KG1 (cell line): ENCODE measurements around the gene LSP1.

Experiments used
- DNase-seq: peaks from one replicate; lab custom pipeline; 2025; lab: John Stamatoyannopoulos, UW

LSP1 gene

GRCh38 chr11:1825039-1825740, 27.7 kb upstream of the LSP1 start:
- no peak for DNase-seq

GRCh38 chr11:1825785-1826451, 27.0 kb upstream of the LSP1 start:
- DNase-seq = no peak

GRCh38 chr11:1826552-1827094, 26.3 kb upstream of the LSP1 start:
- no peak for DNase-seq

- no peak for DNase-seq
Measured at GRCh38 chr11:1827095-1827813, 25.6 kb upstream of the LSP1 start.

DNA sequence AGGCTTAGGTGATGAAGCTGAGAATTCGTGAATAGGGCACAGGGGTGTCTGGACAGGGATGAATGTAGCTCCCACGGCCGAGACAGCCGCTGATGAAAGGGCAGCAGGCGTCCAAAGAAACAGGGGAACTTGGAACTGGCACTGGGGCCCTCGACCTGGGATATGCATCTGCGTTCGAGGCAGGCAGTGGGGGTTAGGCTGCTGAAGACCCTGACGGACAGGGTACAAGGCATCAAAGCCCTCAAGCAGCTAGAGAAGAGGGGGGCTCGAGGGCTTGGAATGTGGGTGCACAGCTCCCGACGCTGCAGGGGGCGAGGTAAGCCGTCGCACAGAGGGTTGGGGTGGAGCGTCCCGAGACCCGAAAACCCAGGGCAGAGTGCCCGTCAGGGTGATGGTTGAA, 25.0 kb upstream of the LSP1 start:
- no peak for DNase-seq

DNA sequence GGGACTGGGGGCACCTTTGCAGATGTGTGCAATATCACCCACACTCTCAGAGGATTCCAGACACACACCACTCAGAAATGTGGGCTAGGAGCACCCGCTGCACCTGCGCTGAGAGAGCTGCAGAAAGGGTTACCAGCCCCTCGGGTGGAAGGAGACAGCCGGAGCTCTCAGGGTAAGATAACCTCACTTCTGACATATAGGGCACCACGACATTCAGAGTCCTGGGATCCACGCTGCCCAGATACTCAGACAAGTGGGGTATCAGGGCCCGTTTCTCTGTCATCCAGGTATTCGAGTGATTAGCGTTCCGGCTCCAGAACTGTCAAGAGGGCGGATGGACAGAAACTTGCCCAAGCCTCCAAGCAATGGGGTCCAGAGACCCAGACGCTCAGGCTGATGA, 24.3 kb upstream of the LSP1 start:
- DNase-seq = no peak

GRCh38 chr11:1829039-1829820, 23.7 kb upstream of the LSP1 start:
- DNase-seq = no peak

DNA sequence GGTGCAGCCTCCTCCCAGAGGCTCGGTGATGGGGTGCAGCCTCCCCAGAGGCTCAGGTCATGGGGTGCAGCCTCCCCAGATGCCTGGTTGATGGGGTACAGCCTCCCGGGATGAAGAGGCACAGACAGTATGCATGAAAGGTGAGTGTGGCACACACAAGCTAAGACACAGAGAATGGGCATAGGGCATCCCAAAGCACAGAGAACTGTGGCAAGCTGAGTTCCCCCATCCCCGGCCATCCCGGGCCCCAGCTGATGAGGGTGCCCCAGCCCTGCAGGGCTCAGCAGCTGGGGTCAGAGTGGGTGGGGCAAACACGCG, 22.9 kb upstream of the LSP1 start:
- no peak for DNase-seq

DNA sequence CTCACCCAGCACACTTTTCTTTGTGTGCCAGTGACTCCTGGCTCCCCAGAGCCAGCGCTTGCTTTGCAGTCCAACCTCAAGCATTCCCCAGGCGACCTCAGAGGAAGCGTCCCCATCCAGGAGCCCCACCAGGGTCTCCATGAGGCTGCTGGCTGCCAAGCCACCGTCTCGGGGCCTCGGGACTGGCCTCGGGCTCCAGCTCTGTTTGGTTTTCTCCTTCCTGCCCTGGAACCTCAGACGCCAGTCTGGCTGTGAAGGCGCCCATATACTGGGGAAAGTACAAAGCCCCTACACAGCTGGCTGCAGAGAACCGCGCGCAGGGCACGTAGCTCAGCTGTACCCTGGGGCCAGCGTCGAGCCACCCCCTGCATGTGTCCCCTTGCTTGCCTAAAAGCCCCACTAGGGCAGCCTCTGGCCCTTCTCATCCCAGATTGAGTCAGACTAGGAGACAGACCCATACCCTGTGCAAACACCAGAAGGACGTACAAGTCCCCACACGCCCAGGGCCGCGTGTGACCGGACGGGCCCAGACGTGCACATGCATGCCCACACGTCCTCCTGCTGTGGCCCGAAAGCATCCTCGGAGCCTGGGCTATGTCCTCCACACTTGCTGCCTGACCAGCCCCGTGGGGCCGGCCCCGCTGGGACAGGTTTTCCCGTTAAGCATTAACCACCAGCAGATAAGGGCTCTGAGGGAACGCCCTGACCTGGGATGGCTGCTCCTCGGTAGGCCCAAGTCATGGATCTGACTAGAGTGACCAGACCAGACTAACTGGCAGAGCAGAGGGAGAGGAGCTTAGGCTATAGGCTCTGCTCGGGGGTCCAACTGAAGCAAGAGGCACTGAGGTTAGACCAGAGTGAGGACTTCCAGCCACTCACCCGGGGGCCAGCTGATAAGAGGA, 22.3 kb upstream of the LSP1 start:
- no peak for DNase-seq

DNA sequence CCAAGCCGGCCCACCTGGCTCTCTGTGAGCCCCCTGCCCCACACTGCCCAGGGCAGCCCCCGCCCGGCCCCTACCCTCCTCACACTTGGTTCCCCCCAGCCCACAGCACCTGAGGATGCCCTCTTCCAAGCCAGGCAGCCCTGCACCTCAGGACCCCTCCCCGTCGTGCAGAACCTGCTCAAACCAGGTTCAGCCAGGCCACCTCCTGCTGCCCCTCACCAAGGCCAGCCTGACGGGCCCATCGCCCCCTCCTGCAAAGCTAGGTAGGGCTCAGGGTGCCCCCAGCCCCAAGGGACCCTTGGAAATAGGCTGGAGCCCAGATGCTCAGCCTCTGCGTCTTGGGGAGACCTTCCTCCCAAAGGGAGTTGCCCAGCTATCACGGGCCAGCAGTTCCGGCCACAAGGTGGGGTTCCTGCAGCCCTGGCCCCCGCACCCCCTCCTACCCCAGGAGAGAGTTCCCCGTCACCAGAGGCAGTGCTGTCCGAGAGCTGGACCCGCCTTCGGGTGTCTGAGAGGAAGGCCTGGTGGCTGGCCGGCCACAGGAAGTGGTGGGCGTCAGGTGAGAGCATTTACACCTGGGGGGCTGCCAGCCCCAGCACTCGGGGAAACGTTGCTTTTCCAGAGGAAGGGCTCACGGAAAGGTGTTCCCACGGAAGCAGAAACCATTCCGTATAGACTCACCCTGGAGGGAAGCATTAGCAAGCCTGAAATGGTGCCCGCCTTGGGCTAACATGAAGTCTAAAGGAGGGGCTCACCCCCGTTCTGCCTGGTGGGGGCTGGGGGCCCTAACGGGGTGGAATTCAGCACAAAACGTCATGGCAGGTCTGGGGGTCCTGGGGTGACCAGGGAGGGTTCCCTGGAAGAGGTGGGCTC, 21.3 kb upstream of the LSP1 start:
- no peak for DNase-seq

- DNase-seq = peak; percentile 26
Measured at GRCh38 chr11:1832211-1832919, 20.5 kb upstream of the LSP1 start.

DNA sequence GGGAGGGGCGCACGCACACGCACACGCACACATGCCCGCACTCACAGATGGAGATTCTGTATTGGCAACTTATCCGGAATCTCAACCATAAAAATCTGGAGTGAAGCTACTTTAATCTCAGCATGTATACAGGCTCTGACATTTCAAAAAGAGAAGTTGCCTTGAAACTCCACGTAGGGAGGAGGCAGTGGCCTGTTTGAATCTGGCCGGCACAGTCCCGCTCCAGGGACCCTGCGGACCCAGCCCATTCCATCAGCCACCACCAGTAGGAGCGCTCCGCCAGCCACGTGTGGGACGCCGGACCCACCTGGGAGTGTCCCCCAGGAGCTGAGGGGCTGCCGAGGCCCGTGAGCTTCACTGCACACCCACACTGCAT, 20.0 kb upstream of the LSP1 start:
- no peak for DNase-seq

GRCh38 chr11:1834062-1834610, 18.7 kb upstream of the LSP1 start:
- DNase-seq = no peak

DNA sequence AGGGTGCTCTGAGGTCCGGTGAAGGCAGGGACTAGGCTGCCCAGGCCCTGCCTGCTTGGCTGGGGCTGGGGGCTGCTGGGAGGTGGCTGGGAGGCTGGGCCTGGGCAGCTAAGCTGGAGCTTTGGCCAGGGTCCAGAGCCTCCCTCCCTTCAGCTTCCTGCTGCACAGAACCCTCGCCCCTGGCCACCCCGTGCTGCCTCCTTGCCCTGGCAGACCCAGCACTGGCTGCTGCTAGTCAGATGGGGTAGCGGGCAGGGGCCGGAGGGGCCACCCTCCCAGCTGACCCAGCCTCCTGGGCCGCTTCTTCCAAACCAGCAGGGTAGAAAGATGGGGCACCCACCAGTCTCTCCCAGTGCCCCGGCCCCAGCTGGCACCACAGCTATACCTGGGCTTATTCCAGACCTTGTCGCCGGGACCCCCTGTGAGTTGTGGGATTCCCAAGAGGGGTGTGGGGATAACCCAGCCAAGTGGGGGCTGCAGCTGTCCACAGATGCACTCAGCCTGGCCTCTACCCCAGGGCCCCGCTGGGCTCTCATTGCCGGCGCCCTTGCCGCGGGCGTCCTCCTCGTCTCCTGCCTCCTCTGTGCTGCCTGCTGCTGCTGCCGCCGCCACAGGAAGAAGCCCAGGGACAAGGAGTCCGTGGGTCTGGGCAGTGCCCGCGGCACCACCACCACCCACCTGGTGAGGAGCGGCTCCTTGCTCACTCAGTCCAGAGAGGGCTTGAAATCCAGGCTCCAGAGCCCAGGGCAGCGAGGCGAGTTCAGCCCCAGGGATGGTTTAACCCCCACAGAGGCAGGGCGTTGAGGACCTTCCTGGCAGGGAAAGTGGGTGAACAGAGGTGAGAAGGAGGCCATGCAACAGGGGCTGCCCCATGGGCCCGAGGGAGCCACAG, 17.9 kb upstream of the LSP1 start, which contains the start of gene SYT8:
Gene SYT8, plus strand, starts transcription at position 212 of the 892 bp plus-strand sequence. Its CDS starts 116 bp downstream, at position 328.
- no peak for DNase-seq

GRCh38 chr11:1835671-1836010, 17.2 kb upstream of the LSP1 start:
- no peak for DNase-seq

GRCh38 chr11:1836011-1836945, 16.6 kb upstream of the LSP1 start:
- no peak for DNase-seq
